HepG2 (cell line): ENCODE data around the gene USP5. TPM values are rescaled to one million over a fixed set of nuclear protein-coding genes. Genes with fewer than 3 reads are reported as not detected.

Experiments used
- AKNA ChIP-seq: sonication (generic); formaldehyde crosslinking; IDR thresholded peaks from 2 replicates; pipeline ENCODE4 v1.4.0; 2020; ENCODE audit warnings: missing genetic modification reagents, borderline replicate concordance
- ARNTL ChIP-seq: sonication (generic); formaldehyde crosslinking; IDR thresholded peaks from 2 replicates; pipeline ENCODE4 v1.4.0; 2020; ENCODE audit warnings: mild to moderate bottlenecking, missing genetic modification reagents
- ERF ChIP-seq: IDR thresholded peaks from 2 replicates; pipeline ENCODE4 v1.6.1; 2018; ENCODE audit warnings: missing biosample characterization, missing genetic modification reagents
- HNRNPL ChIP-seq: fragments of 200-400 bp; formaldehyde crosslinking; IDR thresholded peaks from 2 replicates; pipeline ENCODE4 v1.6.1; 2017; ENCODE audit warnings: mild to moderate bottlenecking, low read depth, low read length
- PHB2 ChIP-seq: fragments of 450-650 bp; IDR thresholded peaks from 2 replicates; pipeline ENCODE4 v1.6.1; 2018; ENCODE audit not compliant: partially characterized antibody
- PRDM15 ChIP-seq: sonication (generic); formaldehyde crosslinking; IDR thresholded peaks from 2 replicates; pipeline ENCODE4 v1.4.0; 2020; ENCODE audit warnings: missing genetic modification reagents
- RAD51 ChIP-seq: fragments of 450-650 bp; IDR thresholded peaks from 2 replicates; pipeline ENCODE4 v1.6.1; 2016; ENCODE audit warnings: borderline replicate concordance
- RXRA ChIP-seq: sonication (generic); formaldehyde crosslinking; IDR thresholded peaks from 2 replicates; pipeline ENCODE4 v1.5.1; 2020; ENCODE audit warnings: missing genetic modification reagents
- TIGD3 ChIP-seq: sonication (generic); formaldehyde crosslinking; IDR thresholded peaks from 2 replicates; pipeline ENCODE4 v1.5.1; 2020; ENCODE audit warnings: mild to moderate bottlenecking, missing genetic modification reagents, borderline replicate concordance
- USF2 ChIP-seq, 2 experiments: sonication (generic) in 1 of 2; formaldehyde crosslinking in 1 of 2; IDR thresholded peaks; 2 replicates each; pipeline versions ENCODE4 v1.5.1 to v1.6.1; 2011 to 2020; ENCODE audit warnings: borderline replicate concordance in 1 of 2, low read depth in 1 of 2, low read length in 1 of 2, mild to moderate bottlenecking in 1 of 2, missing genetic modification reagents in 1 of 2, moderate library complexity in 1 of 2
- ZC3H13 ChIP-seq: sonication (generic); formaldehyde crosslinking; IDR thresholded peaks from 2 replicates; pipeline ENCODE4 v1.8.1; 2023; ENCODE audit warnings: mild to moderate bottlenecking, missing genetic modification reagents, moderate library complexity
- ZKSCAN5 ChIP-seq: sonication (generic); formaldehyde crosslinking; IDR thresholded peaks from 2 replicates; pipeline ENCODE4 v1.5.1; 2020; ENCODE audit warnings: mild to moderate bottlenecking, missing genetic modification reagents
- ZNF337 ChIP-seq: sonication (generic); formaldehyde crosslinking; IDR thresholded peaks from 2 replicates; pipeline ENCODE4 v1.5.1; 2020; ENCODE audit warnings: missing genetic modification reagents, low read depth, mild to moderate bottlenecking, borderline replicate concordance
- ZNF737 ChIP-seq: sonication (generic); formaldehyde crosslinking; IDR thresholded peaks from 2 replicates; pipeline ENCODE4 v1.5.0; 2020; ENCODE audit warnings: missing genetic modification reagents, mild to moderate bottlenecking, borderline replicate concordance
- ZSCAN21 ChIP-seq: sonication (generic); formaldehyde crosslinking; IDR thresholded peaks from 2 replicates; pipeline ENCODE4 v1.8.0; 2022; ENCODE audit warnings: mild to moderate bottlenecking, missing genetic modification reagents, moderate library complexity, borderline replicate concordance
- polyA plus RNA-seq, 8 experiments: library from polyadenylated mRNA; depleted of rRNA in 3 of 8; stranded (reverse) in 7 of 8; unstranded in 1 of 8; fragments of >200 nt; fragmentation: Illumina TruSeq in 4 of 8; extraction: Trizol in 4 of 8; gene quantifications; 2 replicates each; pipeline versions ENCODE4 v1.2.1 to v1.2.3, GENCODE V29; 2011 to 2016; ENCODE audit warnings: low read depth in 4 of 8, missing spikeins in 1 of 8, mixed read lengths in 1 of 8; ENCODE audit not compliant: insufficient read depth in 1 of 8
- total RNA-seq, 5 experiments: library from RNA; depleted of rRNA; stranded (reverse); fragments of >200 nt; fragmentation: Illumina TruSeq; extraction: Trizol; gene quantifications; 2 replicates each; pipeline ENCODE4 v1.2.3, GENCODE V29; 2016; ENCODE audit warnings: low read depth in 1 of 5

The USP5 gene
- total and polyA plus RNA-seq, 2 of the 13 experiments (the other 11 are each of a cell fraction or from before 2014, with no cell fraction given), result 39.6 to 56.0 TPM

- TF ChIP-seq USF2 (IDR thresholded peaks at IDR 0.05; ENCODE audit: low read depth, low read length) (no peak), USF2 (CRISPR knock-in tag; IDR thresholded peaks at IDR 0.05; ENCODE audit: borderline replicate concordance) (no peak), ZC3H13 (CRISPR knock-in tag) (peak; percentile 88), RAD51 (no peak), HNRNPL (0 out of 2 replicates have a peak, but pooled peaks have one; percentile 31), ZNF337 (peak; percentile 90; the same call in 1 of the 2 replicates), ZKSCAN5 (CRISPR knock-in tag) (no peak), TIGD3 (CRISPR knock-in tag) (no peak), ERF (peak; percentile 50; the same call in 1 of the 2 replicates), ARNTL (no peak; the same call in 1 of the 2 replicates), AKNA (CRISPR knock-in tag) (no peak), PRDM15 (CRISPR knock-in tag) (0 out of 2 replicates have a peak, but pooled peaks have one; percentile 18), PHB2 (no peak), RXRA (CRISPR knock-in tag) (peak; percentile 24), ZNF737 (CRISPR knock-in tag) (no peak), ZSCAN21 (peak; percentile 62; the same call in 1 of the 2 replicates)
Measured at GRCh38 chr12:6867413-6868210, 15.7 kb downstream of the USP5 start, which contains the start of gene TPI1 (continued).
